Measurements from ENCODE around the gene CPT1A.

The CPT1A gene

GRCh38 chr11:68828155-68828931 is 13.4 kb downstream of the CPT1A start:
- DNase-seq: peak; percentile 25 to 38

GRCh38 chr11:68827733-68828132 is 14.0 kb downstream of the CPT1A start:
- peak; percentile 33 to 63 for DNase-seq

- no peak for DNase-seq
These were observed 15.0 kb downstream of the CPT1A start for GRCh38 chr11:68826726-68827125.

- no peak for DNase-seq
These were observed 16.1 kb downstream of the CPT1A start for GRCh38 chr11:68825571-68825970.

- DNase-seq: no peak
These were observed 19.2 kb downstream of the CPT1A start for GRCh38 chr11:68822546-68822945.

GRCh38 chr11:68821670-68822069 is 20.0 kb downstream of the CPT1A start:
- DNase-seq: no peak

GRCh38 chr11:68819362-68819761 is 22.4 kb downstream of the CPT1A start:
- DNase-seq: no peak

GRCh38 chr11:68818181-68818580 is 23.5 kb downstream of the CPT1A start:
- no peak for DNase-seq

GRCh38 chr11:68817554-68817953 is 24.2 kb downstream of the CPT1A start:
- no peak for DNase-seq

GRCh38 chr11:68816917-68817419 is 24.7 kb downstream of the CPT1A start:
- DNase-seq: no peak

GRCh38 chr11:68816251-68816776 is 25.4 kb downstream of the CPT1A start:
- no peak for DNase-seq

- DNase-seq: no peak
These were observed 27.9 kb downstream of the CPT1A start for GRCh38 chr11:68813773-68814172.

GRCh38 chr11:68812526-68812925 is 29.2 kb downstream of the CPT1A start:
- no peak for DNase-seq

GRCh38 chr11:68810164-68810563 is 31.6 kb downstream of the CPT1A start:
- DNase-seq: no peak

- no peak for DNase-seq
These were observed 32.2 kb downstream of the CPT1A start for GRCh38 chr11:68809506-68809905.

- DNase-seq: no peak
These were observed 32.9 kb downstream of the CPT1A start for GRCh38 chr11:68808787-68809186.

- DNase-seq: no peak
These were observed 34.5 kb downstream of the CPT1A start for GRCh38 chr11:68806931-68807844.

GRCh38 chr11:68804786-68805185 is 36.9 kb downstream of the CPT1A start:
- no peak for DNase-seq

- DNase-seq: no peak
These were observed 38.0 kb downstream of the CPT1A start for GRCh38 chr11:68803766-68804165.

GRCh38 chr11:68798221-68798813 is 43.4 kb downstream of the CPT1A start:
- DNase-seq: peak; percentile 4 to 63

GRCh38 chr11:68796801-68797200 is 44.9 kb downstream of the CPT1A start:
- DNase-seq: no peak

- DNase-seq: no peak
These were observed 49.2 kb downstream of the CPT1A start for GRCh38 chr11:68792400-68792966.

- no peak for DNase-seq
These were observed 57.1 kb downstream of the CPT1A start for GRCh38 chr11:68784653-68785052.

Data from inflammatory macrophage treated with lipopolysaccharide for 1 hour (primary cell).